ENCODE results near the gene INPP5F.

INPP5F gene

DNA sequence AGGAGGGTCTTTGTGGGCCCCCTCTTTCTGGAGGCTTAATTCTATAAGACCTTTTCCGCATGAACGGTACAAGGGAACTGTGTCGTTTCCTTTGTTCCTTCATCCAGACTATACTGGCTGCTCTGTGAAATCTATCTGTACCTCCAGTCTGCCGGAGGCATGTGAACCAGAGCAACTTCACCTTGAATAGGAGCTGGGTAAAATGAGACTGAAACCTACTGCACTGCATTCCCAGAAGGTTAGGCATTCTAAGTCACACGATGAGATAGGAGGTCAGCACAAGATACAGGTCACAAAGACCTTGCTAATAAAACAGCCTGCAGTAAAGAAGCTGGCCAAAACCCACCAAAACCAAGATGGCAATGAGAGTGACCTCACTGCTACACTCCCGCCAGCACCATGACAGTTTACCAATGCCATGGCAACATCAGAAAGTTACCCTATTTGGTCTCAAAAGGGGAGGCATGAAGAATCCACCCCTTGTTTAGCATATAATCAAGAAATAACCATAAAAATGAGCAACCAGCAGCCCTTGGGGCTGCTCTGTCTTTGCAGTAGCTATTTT is 36.8 kb upstream of the INPP5F start:
- no peak overlapping the region for H3K27ac ChIP-seq (ENCODE audit: insufficient read depth, low read length, poor library complexity, severe bottlenecking)
- no peak overlapping the region for H3K4me3 ChIP-seq (ENCODE audit: insufficient read depth, low read depth, low read length, poor library complexity, severe bottlenecking)
- no peak for DNase-seq
- H3K27me3 ChIP-seq (replicated peaks; ENCODE audit: control insufficient read depth, insufficient read depth, low read length, poor library complexity, severe bottlenecking), result no peaks in the 10 kb centered on the region
- no peaks in the 10 kb centered on the region for H3K36me3 ChIP-seq (ENCODE audit: control insufficient read depth, insufficient read depth, low read length)
- H3K9me3 ChIP-seq (ENCODE audit: control insufficient read depth, low read length), result no peaks in the 10 kb centered on the region
- no peaks in the 10 kb centered on the region for H3K4me1 ChIP-seq (ENCODE audit: control insufficient read depth, insufficient read depth, low read length, poor library complexity, severe bottlenecking)

- no peaks in the 10 kb centered on the region for H3K9me3 ChIP-seq (ENCODE audit: control insufficient read depth, low read length)
- H3K4me3 ChIP-seq (ENCODE audit: insufficient read depth, low read depth, low read length, poor library complexity, severe bottlenecking), result no peak overlapping the region
- no peaks in the 10 kb centered on the region for H3K36me3 ChIP-seq (ENCODE audit: control insufficient read depth, insufficient read depth, low read length)
- no peak for DNase-seq
- H3K4me1 ChIP-seq (ENCODE audit: control insufficient read depth, insufficient read depth, low read length, poor library complexity, severe bottlenecking), result no peaks in the 10 kb centered on the region
- H3K27ac ChIP-seq (ENCODE audit: insufficient read depth, low read length, poor library complexity, severe bottlenecking), result no peak overlapping the region
- H3K27me3 ChIP-seq (replicated peaks; ENCODE audit: control insufficient read depth, insufficient read depth, low read length, poor library complexity, severe bottlenecking), result no peaks in the 10 kb centered on the region
Measured at GRCh38 chr10:119691726-119692125, 34.1 kb upstream of the INPP5F start.

DNA sequence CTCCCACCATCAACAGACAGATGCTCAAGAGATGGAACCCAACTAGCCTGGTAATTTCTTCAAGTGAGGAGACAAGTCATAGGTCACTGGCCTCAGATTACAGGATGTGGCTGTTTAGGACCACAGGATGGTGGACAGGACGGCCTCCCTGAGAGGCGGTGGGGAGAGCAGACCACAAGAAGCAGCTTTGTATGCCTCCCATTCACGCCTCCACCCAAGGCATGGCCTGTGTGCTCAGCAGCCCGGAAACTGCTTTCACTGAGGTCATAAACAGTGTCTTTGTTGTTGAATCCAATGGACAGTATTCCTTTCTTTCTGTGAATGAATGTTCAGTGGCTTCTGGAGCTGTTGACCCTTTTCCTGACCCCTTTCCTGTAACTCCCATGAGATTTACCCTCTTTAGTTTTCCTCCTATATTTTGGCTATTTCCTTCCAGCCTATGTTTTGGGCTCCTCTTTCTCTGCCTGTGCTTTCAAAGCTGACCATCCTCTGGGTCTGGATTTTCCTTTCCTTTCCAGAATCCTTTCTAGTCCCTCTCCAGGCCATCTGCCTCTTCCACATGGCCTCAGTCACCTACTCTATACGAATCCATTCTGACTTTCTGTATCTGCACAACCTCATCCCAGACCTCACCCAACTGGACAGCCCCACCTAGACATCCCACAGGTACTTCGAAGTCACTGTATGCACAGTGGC is 32.4 kb upstream of the INPP5F start:
- no peaks in the 10 kb centered on the region for H3K4me1 ChIP-seq (ENCODE audit: control insufficient read depth, insufficient read depth, low read length, poor library complexity, severe bottlenecking)
- H3K36me3 ChIP-seq (ENCODE audit: control insufficient read depth, insufficient read depth, low read length), result no peaks in the 10 kb centered on the region
- H3K27me3 ChIP-seq (replicated peaks; ENCODE audit: control insufficient read depth, insufficient read depth, low read length, poor library complexity, severe bottlenecking), result no peaks in the 10 kb centered on the region
- H3K4me3 ChIP-seq (ENCODE audit: insufficient read depth, low read depth, low read length, poor library complexity, severe bottlenecking), result no peak overlapping the region
- no peak overlapping the region for H3K27ac ChIP-seq (ENCODE audit: insufficient read depth, low read length, poor library complexity, severe bottlenecking)
- no peak for DNase-seq
- no peaks in the 10 kb centered on the region for H3K9me3 ChIP-seq (ENCODE audit: control insufficient read depth, low read length)

GRCh38 chr10:119694608-119695007 is 31.2 kb upstream of the INPP5F start:
- DNase-seq, result no peak
- H3K36me3 ChIP-seq (ENCODE audit: control insufficient read depth, insufficient read depth, low read length), result no peaks in the 10 kb centered on the region
- no peaks in the 10 kb centered on the region for H3K27me3 ChIP-seq (replicated peaks; ENCODE audit: control insufficient read depth, insufficient read depth, low read length, poor library complexity, severe bottlenecking)

GRCh38 chr10:119700321-119700954 is 25.4 kb upstream of the INPP5F start:
- no peaks in the 10 kb centered on the region for H3K9me3 ChIP-seq (ENCODE audit: control insufficient read depth, low read length)
- no peak overlapping the region for H3K27ac ChIP-seq (ENCODE audit: insufficient read depth, low read length, poor library complexity, severe bottlenecking)
- DNase-seq, result no peak
- H3K27me3 ChIP-seq (replicated peaks; ENCODE audit: control insufficient read depth, insufficient read depth, low read length, poor library complexity, severe bottlenecking), result no peaks in the 10 kb centered on the region
- no peaks in the 10 kb centered on the region for H3K36me3 ChIP-seq (ENCODE audit: control insufficient read depth, insufficient read depth, low read length)
- no peak overlapping the region for H3K4me3 ChIP-seq (ENCODE audit: insufficient read depth, low read depth, low read length, poor library complexity, severe bottlenecking)
- H3K4me1 ChIP-seq (ENCODE audit: control insufficient read depth, insufficient read depth, low read length, poor library complexity, severe bottlenecking), result no peaks in the 10 kb centered on the region

More at GRCh38 chr10:119694608-119695007, 31.2 kb upstream of the INPP5F start:
- Histone ChIP-seq H3K4me3 (ENCODE audit: insufficient read depth, low read depth, low read length, poor library complexity, severe bottlenecking) (no peak overlapping the region), H3K4me1 (ENCODE audit: control insufficient read depth, insufficient read depth, low read length, poor library complexity, severe bottlenecking) (no peaks in the 10 kb centered on the region), H3K27ac (ENCODE audit: insufficient read depth, low read length, poor library complexity, severe bottlenecking) (no peak overlapping the region), H3K9me3 (ENCODE audit: control insufficient read depth, low read length) (no peaks in the 10 kb centered on the region)

DNA sequence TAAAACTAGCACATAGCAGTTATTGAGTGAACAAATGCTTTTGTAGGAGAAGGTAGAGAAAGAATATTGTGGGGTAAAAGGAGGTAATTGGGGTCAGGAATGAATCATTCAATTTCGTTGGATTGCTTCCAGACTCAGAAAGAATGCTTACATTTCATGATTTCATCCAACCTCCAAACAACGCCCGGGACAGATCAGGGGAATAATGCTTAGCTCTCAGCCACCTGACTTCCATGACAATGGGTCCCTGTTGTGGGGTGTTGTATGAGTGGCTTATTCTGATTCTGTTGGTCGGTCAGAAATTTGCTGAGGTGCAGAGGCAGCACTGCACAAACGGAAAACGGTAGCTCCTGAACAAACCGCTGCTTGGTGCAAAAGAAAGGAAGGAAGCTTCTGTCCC is 24.0 kb upstream of the INPP5F start:
- H3K27ac ChIP-seq (ENCODE audit: insufficient read depth, low read length, poor library complexity, severe bottlenecking), result no peak overlapping the region
- DNase-seq, result no peak
- H3K36me3 ChIP-seq (ENCODE audit: control insufficient read depth, insufficient read depth, low read length), result no peaks in the 10 kb centered on the region
- H3K4me1 ChIP-seq (ENCODE audit: control insufficient read depth, insufficient read depth, low read length, poor library complexity, severe bottlenecking), result no peaks in the 10 kb centered on the region
- H3K4me3 ChIP-seq (ENCODE audit: insufficient read depth, low read depth, low read length, poor library complexity, severe bottlenecking), result no peak overlapping the region
- no peaks in the 10 kb centered on the region for H3K9me3 ChIP-seq (ENCODE audit: control insufficient read depth, low read length)
- no peaks in the 10 kb centered on the region for H3K27me3 ChIP-seq (replicated peaks; ENCODE audit: control insufficient read depth, insufficient read depth, low read length, poor library complexity, severe bottlenecking)

DNA sequence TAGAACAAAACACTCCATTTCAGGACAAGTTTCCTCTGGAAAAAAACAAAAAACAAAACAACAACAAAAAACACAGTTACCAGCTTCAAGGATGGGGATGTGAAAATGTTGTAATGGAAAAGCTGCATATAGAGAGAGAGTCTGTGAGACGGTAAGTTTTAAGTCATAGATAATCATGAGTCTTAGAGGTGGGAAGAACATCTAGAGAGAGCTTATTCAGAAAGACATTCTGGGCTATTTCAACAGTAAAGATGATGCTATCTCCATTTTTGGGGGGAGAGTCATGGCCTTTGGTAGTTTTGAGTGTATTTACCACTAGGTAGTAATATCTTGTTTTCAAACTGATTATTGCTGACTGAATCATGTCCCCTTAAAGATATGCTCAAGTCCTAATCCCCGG is 23.3 kb upstream of the INPP5F start:
- Histone ChIP-seq H3K9me3 (ENCODE audit: control insufficient read depth, low read length) (no peaks in the 10 kb centered on the region), H3K27ac (ENCODE audit: insufficient read depth, low read length, poor library complexity, severe bottlenecking) (no peak overlapping the region), H3K36me3 (ENCODE audit: control insufficient read depth, insufficient read depth, low read length) (no peaks in the 10 kb centered on the region), H3K27me3 (replicated peaks; ENCODE audit: control insufficient read depth, insufficient read depth, low read length, poor library complexity, severe bottlenecking) (no peaks in the 10 kb centered on the region), H3K4me3 (ENCODE audit: insufficient read depth, low read depth, low read length, poor library complexity, severe bottlenecking) (no peak overlapping the region), H3K4me1 (ENCODE audit: control insufficient read depth, insufficient read depth, low read length, poor library complexity, severe bottlenecking) (no peaks in the 10 kb centered on the region)
- no peak for DNase-seq

GRCh38 chr10:119703903-119704508 is 21.8 kb upstream of the INPP5F start:
- H3K4me3 ChIP-seq (ENCODE audit: insufficient read depth, low read depth, low read length, poor library complexity, severe bottlenecking), result no peak overlapping the region
- no peak overlapping the region for H3K27ac ChIP-seq (ENCODE audit: insufficient read depth, low read length, poor library complexity, severe bottlenecking)
- no peaks in the 10 kb centered on the region for H3K36me3 ChIP-seq (ENCODE audit: control insufficient read depth, insufficient read depth, low read length)
- DNase-seq, result no peak
- no peaks in the 10 kb centered on the region for H3K27me3 ChIP-seq (replicated peaks; ENCODE audit: control insufficient read depth, insufficient read depth, low read length, poor library complexity, severe bottlenecking)
- no peaks in the 10 kb centered on the region for H3K9me3 ChIP-seq (ENCODE audit: control insufficient read depth, low read length)
- no peaks in the 10 kb centered on the region for H3K4me1 ChIP-seq (ENCODE audit: control insufficient read depth, insufficient read depth, low read length, poor library complexity, severe bottlenecking)

- Histone ChIP-seq H3K4me3 (ENCODE audit: insufficient read depth, low read depth, low read length, poor library complexity, severe bottlenecking) (no peak overlapping the region), H3K36me3 (ENCODE audit: control insufficient read depth, insufficient read depth, low read length) (no peaks in the 10 kb centered on the region), H3K9me3 (ENCODE audit: control insufficient read depth, low read length) (no peaks in the 10 kb centered on the region), H3K27me3 (replicated peaks; ENCODE audit: control insufficient read depth, insufficient read depth, low read length, poor library complexity, severe bottlenecking) (no peaks in the 10 kb centered on the region), H3K27ac (ENCODE audit: insufficient read depth, low read length, poor library complexity, severe bottlenecking) (no peak overlapping the region), H3K4me1 (ENCODE audit: control insufficient read depth, insufficient read depth, low read length, poor library complexity, severe bottlenecking) (no peaks in the 10 kb centered on the region)
- DNase-seq, result no peak
Measured at GRCh38 chr10:119705434-119705831, 20.4 kb upstream of the INPP5F start.

All from effector memory CD4-positive, alpha-beta T cell (primary cell).